UCSD-AML1 (cell line): Measurements from ENCODE around the gene MAGI2.
"Not testable (repeated sequence)": the region's sequence is repeated elsewhere in the genome, so short reads cannot be mapped to it uniquely, and the experiment has no call there.

Source experiments
- DNase-seq: peaks from one replicate; lab custom pipeline; 2025; ENCODE audit not compliant: unreplicated experiment; lab: John Stamatoyannopoulos, UW

Gene MAGI2

GRCh38 chr7:78503301-78503700 lies 950.2 kb downstream of the MAGI2 start:
- DNase-seq: not testable (repeated sequence)

- no peak for DNase-seq
These were observed 952.4 kb downstream of the MAGI2 start for GRCh38 chr7:78501064-78501463.

- no peak for DNase-seq
These were observed 953.5 kb downstream of the MAGI2 start for GRCh38 chr7:78499971-78500370.

- DNase-seq: no peak
These were observed 954.2 kb downstream of the MAGI2 start for GRCh38 chr7:78499283-78499682.

- DNase-seq: no peak
These were observed 955.6 kb downstream of the MAGI2 start for GRCh38 chr7:78497728-78498427.

- DNase-seq: no peak
These were observed 957.3 kb downstream of the MAGI2 start for GRCh38 chr7:78496096-78496630.

- DNase-seq: no peak
These were observed 960.1 kb downstream of the MAGI2 start for GRCh38 chr7:78493401-78493800.

- no peak for DNase-seq
These were observed 961.3 kb downstream of the MAGI2 start for GRCh38 chr7:78492146-78492545.

- no peak for DNase-seq
These were observed 962.9 kb downstream of the MAGI2 start for GRCh38 chr7:78490524-78490923.

GRCh38 chr7:78489476-78490240 lies 963.8 kb downstream of the MAGI2 start:
- no peak for DNase-seq

GRCh38 chr7:78487464-78487863 lies 966.0 kb downstream of the MAGI2 start:
- DNase-seq: no peak

- DNase-seq: no peak
These were observed 974.1 kb downstream of the MAGI2 start for GRCh38 chr7:78479348-78479747.

GRCh38 chr7:78476851-78477405 lies 976.5 kb downstream of the MAGI2 start:
- no peak for DNase-seq

- DNase-seq: no peak
These were observed 979.7 kb downstream of the MAGI2 start for GRCh38 chr7:78473571-78474301.

GRCh38 chr7:78473021-78473420 lies 980.4 kb downstream of the MAGI2 start:
- no peak for DNase-seq

GRCh38 chr7:78472519-78472918 lies 980.9 kb downstream of the MAGI2 start:
- no peak for DNase-seq

GRCh38 chr7:78465894-78466293 lies 987.6 kb downstream of the MAGI2 start:
- no peak for DNase-seq

GRCh38 chr7:78463039-78463438 lies 990.4 kb downstream of the MAGI2 start:
- no peak for DNase-seq

- DNase-seq: no peak
These were observed 1002.8 kb downstream of the MAGI2 start for GRCh38 chr7:78450706-78451105.

GRCh38 chr7:78448911-78449310 lies 1004.6 kb downstream of the MAGI2 start:
- DNase-seq: no peak

GRCh38 chr7:78444267-78444666 lies 1009.2 kb downstream of the MAGI2 start:
- DNase-seq: no peak
